HG02981 (cell line): ENCODE measurements around the gene PRR35.
"Not testable (repeated sequence)": the region's sequence is repeated elsewhere in the genome, so short reads cannot be mapped to it uniquely, and the experiment has no call there.

Experiments
- ATAC-seq: cut with Tn5 transposase; IDR thresholded peaks from one replicate; pipeline ENCODE4 v1.9.1; 2021; ENCODE audit warnings: mild to moderate bottlenecking, moderate library complexity; ENCODE audit not compliant: unreplicated experiment

Gene PRR35

DNA sequence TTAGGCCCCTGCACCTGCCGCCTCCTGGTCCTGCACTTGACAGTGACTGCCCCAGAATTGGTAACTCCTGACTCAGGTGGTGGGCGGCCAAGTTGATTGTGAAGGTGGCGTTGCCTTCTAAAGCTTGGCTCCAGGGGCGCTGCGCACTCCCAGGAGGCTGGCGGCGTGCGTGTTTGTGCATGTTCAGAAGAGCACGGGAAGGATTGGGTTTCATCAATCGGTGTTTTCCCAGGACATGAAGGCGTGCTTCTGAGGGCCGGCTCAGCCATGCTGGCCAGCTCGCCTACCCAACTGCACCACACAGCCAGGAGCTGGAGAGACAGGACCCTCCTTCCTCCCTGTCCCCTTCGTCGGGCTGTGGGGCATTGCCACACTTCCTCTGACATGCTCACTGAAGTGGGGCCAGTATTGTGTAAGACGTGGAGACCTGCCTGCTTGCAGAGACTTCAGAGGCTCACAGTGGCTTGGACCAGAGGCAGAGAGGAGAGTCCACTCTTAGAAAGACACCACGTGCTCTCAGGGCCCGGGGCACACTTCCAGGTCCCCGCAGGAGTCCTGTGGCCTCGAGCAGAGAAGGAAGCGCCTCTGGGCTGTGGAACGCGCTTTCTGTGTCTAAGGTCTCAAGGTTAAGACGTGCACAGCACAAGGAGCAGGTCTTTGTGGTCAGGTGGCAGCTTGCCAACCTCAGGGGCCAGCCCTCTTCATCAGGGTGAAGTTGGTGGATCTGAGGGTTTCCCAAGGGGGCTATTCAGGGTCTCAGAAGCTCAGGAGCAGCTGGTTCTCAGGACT is 32.5 kb downstream of the PRR35 start:
- no peak for ATAC-seq

DNA sequence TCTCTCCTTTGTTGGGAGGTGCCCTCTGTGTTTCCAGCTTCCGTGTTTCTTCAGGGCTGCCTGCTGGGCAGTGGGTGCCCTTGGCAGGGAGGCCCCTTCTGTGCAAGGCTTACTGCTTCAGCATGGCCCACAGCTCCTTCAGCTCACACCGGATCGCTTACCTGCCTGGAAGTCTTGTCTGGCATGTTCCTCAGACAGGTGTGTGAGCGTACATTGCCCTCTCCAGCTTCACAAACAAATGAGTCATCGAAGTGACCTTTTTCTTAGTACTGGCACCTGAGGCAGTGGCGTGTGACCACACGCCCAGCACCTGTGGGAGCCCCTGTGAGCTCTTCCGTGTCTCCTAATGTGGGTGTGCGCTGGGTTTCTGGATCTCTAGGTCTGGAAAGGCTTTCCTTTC is 33.2 kb downstream of the PRR35 start:
- ATAC-seq, result no peak

DNA sequence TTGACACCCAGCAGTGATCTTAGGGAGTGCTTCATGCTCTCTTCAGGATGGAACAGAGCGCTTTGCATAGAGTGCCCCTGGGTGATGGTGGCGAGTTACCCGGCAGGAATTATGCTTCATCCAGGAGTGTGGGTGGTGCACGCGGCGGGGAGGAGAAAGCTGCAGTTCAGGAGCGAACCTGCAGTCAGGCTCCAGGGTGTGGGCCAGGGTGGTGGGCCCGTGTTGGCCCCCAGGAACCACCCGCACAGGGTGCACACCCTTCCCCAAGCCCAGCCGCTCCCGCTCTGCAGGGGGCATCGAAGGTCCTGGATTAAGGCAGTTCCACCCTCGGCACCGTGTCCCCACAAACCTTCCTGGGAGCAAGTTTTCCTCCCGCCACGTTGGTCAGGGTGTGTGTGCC is 33.6 kb downstream of the PRR35 start:
- no peak for ATAC-seq

DNA sequence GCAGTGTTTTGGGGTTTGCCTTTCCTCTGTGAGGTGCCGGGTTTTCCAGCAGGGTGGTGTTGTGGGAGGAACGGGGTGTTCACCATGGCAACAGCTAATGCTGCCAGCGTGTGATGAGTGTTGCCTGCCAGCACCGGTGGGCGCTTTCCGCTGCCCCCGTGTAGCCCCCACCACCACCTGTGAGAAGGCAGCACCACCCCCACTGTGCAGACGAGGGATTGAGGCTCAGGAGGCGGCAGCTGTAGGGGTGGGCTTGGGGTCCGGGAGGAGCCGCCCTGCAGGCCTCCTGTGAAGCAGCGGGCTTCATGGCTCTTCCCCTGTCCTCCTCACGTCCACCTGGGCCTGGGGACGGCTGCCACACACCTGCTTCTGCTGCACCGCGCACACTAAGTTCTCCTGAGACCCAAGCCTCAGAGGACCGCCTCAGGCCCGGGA is 34.9 kb downstream of the PRR35 start:
- ATAC-seq, result no peak

DNA sequence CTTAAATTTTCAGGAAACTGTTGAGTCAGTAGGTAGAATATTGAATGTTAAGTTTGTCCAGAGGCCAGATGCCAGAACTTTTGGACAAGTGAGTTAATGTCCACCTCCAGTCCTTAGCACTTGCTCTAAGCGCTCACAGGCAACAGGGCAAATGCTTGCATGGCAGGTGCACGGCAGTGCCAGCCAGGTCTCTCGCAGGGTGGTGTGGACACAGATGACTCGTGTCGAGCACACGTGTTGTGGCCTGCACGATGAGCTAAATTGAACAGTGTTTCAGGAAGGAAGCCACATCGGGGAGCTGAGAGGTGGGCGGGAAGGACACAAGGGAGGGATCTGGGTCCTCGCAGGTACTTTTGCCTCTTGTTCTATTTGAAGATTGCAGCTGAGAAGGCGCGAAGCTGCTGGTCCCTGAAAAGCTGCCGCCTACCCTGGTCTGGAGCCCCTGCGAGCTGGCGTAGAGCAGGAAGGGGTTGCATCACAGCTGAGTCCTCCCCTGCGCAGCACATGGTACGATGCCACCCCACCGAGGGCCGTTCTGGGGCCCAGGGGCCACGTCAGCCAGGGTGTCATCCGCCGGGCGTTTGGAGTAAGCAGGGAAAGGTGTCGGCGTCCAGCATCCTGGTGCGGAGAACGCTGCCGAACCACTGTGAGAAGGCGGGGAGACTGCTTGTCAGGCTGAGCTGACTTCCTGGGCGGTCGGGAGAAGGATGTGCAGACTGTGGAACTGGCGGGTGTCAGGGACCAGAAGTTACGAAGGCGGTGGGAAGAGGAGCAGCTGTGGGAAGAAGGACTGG is 35.9 kb downstream of the PRR35 start:
- no peak for ATAC-seq

DNA sequence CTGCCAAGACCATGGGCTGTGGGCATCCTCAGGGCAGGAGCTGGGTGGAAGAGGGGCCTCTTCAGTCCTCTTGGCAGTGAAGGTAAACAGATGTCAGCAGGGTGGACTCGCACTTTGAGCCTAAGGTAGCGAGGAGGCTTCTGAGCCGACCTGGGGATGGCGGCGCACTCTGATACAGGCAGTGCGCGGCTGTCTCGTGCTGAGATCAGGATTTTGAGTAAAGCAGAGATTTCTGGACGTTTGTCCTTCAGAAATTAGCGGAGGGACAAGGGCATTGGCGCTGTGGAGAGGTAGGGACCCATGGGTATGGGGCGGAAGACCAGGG is 36.5 kb downstream of the PRR35 start:
- ATAC-seq, result no peak

DNA sequence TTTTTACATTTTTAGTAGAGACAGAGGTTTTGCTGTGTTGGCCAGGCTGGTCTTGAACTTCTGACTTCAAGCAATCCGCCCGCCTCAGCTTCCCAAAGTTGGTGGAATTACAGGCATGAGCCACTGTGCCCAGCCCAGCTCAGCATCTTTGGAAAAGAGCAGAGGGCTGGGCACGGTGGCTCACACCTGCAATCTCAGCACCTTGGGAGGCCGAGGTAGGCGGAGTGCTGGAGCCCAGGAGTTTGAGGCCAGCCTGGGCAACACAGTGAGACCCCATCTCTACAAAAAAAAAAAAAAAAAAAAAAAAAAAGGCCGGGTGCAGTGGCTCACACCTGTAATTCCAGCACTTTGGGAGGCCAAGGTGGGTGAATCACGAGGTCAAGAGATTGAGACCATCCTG is 37.5 kb downstream of the PRR35 start:
- ATAC-seq, result not testable (repeated sequence)

DNA sequence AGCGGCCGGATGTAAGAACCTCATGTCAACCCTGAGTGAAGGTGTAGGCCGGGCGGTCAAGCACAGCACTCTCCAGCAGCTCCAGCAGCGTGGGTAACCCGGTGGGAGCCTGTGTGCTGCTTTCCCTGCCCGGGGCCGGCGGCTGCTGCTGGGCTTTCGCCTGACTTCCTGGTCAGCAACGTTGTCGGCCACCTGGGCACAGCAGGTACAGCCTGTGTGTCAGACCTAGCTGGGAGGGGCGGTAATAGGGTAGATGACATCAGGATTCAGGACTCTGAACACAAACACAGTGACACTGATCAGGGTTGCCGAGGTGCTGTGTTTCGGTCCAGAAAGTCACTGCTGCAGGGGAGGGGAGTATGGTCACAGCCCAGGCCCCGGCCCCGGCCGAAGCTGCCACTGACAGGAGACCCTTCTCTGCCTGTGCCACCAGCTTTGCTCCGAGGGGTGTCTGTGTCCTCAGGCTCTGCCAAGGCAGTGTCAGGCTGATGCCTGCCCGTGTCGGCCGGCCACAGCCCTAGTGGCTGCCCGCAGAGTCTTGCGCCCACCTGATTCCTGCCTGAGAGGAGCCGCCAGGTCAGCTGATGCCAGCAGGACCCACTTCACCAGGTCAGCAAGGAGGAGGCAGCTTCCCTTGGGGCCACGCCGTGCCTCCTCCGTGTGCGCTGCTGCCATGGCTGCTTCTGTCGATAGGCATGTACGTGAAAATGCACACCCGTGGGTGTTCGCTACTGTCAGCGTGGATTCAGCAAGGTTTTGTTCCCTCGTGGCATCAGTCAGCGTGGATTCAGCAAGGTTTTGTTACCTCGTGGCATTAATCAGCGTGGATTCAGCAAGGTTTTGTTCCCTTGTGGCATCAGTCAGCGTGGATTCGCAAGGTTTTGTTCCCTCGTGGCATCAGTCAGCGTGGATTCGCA is 38.9 kb downstream of the PRR35 start:
- no peak for ATAC-seq

DNA sequence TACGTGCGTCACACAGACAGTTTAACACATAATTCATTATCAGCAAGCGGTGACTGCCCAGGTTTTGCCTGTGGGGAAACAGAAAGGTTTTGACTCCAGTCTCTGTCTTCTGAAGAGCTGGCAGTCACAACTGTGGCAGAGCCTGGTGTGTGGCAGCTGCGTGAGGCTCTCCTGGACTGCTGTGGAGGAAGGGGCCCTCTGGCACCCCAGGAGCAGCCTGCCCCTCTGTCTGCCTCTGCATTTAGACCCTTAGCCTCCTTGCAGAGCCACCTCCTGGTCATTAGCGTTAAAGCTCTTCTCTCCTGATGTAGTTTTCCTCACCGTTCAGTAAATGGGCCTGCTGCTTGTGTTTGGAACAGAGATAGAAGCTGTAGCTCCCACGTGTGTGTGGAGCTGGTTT is 40.6 kb downstream of the PRR35 start:
- no peak for ATAC-seq

DNA sequence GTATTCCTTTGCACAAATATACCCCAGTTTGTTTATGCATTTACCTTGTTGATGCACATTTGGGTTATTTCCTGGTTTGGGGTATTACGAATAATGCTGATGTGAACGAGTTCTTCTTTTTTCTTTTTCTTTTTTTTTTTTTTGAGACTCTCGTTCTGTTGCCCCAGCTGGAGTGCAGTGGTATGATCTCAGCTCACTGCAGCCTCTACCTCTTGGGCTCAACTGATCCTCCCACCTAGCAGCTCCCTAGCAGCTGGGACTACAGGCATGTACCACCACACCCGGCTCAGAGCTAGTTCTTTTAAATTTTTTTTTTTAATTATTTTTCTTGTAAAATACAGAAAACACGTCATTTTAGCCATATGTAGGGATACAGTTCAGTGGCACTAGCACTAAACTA is 43.7 kb downstream of the PRR35 start:
- no peak for ATAC-seq

DNA sequence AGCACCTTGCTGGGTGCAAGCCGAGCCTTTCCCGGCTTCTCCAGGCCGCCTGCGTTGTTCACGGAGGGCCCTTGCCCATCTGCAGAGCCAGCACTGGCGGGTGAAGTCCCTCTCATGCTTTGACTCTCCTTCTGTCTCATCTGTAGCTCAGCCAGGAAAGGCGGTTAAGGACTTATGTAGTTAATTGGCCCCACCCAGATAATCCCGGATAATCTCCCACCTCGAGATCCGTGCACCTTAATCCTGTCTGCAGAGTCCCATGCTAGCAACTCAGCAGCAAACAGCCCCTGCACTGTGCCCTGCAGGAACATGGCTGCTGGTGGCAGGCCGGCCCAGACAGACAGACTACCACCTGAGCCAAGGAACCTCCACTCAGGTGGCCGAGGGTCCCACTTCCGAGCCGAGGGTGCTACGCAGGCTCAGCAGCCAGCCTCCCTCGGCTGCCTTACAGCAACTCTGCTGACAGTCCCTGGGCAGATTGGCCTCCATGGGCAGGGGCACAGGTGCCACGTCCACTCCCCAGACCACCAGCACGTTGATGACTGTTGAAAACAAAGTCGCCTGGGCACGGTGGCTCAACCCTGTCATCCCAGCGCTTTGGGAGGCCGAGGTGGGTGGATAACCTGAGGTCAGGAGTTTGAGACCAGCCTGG is 46.6 kb downstream of the PRR35 start:
- ATAC-seq, result no peak

DNA sequence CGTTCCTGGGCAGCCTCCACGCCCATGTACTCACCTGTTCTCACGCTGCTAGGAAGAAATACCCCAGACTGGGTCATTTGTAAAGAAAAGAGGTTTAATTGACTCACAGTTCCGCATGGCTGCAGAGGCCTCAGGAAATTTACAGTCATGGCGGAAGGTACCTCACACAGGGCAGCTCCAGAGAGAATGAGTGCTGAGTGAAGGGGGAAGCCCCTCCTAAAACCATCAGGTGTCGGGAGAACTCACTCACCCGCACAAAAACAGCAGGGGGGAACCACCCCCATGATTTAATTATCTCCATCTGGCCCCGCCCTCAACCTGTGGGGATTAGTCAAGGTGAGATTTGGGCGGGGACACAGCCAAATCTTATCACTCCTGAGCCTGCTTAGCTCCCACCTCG is 47.8 kb downstream of the PRR35 start:
- no peak for ATAC-seq

DNA sequence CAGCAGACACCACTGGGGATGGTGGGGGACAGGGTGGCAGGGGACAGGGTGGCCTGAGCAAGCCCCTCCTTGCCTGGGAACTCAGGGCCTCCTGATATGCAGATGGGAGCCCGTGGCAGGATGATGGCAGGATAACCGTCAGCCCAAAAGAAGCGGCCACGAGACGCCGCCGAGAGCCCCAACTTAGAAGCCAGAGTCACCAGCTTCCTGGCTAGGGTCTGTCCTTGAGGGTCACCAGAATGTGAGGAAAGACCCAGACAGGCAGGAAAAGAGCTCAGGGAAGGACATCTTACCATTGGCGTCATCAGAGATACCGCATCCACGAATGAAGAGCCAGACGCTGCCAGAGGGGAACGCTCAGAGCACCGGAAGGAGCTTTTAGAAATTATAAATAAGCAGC is 49.1 kb downstream of the PRR35 start:
- ATAC-seq, result no peak

DNA sequence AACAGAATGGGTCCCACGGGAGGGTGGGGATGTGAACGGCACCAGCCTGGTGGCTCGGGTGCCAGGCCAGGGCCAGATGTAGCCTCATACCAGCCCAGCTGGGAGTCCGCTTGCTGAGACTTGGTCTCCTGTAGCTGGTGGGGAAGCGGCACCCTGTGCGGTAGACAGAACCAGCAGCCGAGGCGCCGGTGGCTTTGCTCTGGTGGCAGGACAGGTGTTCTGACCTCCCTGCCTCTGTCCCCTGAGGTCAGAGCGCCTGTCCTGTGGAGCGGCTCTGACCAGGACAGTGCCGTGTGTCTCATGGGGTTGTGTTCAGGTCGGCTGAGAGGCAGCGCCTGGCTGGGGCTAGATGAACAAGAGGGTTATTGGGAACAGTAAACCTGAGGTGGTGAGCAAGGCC is 49.8 kb downstream of the PRR35 start:
- no peak for ATAC-seq

DNA sequence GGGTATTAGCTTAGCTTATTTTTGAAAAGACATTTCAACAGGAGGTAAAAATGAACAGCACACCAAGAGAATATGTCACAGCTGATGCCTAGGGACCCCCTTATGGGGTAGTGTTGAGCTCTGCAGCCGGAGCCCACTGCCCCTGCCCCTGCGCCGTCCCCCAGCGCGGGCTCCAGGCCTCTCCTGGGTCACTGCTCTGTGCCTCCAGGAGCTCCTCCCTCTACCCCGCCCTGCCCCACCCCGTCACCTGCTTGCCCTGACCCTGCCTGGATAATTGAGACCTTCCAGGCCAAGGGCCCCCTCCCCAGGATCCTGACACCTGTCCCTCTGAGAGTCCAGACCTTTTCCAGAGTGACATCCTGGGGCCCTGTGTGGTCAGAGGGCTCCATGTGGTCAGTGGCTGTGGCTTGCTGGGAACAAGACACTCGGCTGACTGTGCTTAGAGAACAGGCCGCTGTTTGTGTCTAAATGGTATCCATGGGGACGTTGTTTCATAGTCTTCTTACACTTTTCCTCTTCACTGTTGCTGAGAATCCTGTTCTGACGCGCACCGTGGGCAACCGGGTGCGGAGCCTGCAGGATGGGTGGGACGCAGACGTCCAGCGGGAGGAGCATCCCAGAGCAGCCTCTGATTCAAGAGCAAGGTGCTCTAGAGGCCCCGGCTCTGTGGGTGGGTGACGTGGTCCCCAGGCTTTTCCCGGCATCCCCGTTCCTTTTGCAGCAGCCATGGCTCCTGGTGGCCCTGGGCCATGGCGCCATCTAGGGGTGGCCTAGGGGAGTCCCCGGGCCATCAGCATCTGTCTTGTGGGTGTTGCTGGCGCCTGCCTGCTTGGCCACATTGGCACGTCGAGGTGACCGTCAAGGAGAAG is 50.6 kb downstream of the PRR35 start:
- no peak for ATAC-seq

DNA sequence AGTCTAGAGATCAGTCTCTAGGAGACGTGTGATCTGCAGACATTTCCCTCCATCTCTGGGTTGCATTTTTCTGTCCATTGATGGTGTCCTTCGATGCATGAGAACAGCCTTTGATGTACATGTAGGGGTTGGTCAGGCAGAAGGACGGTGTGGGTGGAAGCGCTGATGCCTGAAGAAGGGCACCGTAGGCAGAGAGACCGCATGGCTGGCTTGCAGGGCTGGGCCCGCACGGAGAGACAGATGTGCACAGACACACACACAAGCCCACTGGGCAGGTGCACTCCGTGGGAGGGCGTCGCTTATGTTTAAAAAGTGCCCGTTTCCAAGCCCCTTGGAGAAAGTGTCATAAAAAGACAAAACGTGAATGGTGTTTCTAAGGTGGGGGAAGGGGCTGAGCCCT is 54.9 kb downstream of the PRR35 start:
- ATAC-seq, result no peak
